Mucosa of descending colon (tissue), 3 donors: ENCODE data around the gene TNNI2. TPM values are rescaled to one million over a fixed set of nuclear protein-coding genes. Genes with fewer than 3 reads are reported as not detected.

Source experiments
- ATAC-seq: fragments of 200-7000 bp; cut with Tn5 transposase; one replicate; pipeline ENCODE4 v1.9.1; 2020; ENCODE audit warnings: mild to moderate bottlenecking, moderate library complexity
- DNase-seq, 3 donors: peaks; one replicate each; pipeline ENCODE4 v3.0.0-alpha.2; 2020
- H3K36me3 ChIP-seq: fragments of 200-600 bp; one replicate; pipeline ENCODE4 v1.8.0; 2021; ENCODE audit warnings: low read depth, mild to moderate bottlenecking
- H3K4me1 ChIP-seq: fragments of 200-600 bp; one replicate; pipeline ENCODE4 v1.8.0; 2021; ENCODE audit warnings: low read depth, mild to moderate bottlenecking
- H3K4me3 ChIP-seq: fragments of 200-600 bp; one replicate; pipeline ENCODE4 v1.8.0; 2021; ENCODE audit warnings: mild to moderate bottlenecking
- H3K9me3 ChIP-seq: fragments of 200-600 bp; one replicate; pipeline ENCODE4 v1.8.0; 2021; ENCODE audit warnings: mild to moderate bottlenecking
- intact Hi-C, 2 donors: fragments of 100-400 bp; cut with DNase I in 1 of 2; cut with micrococcal nuclease in 1 of 2; formaldehyde crosslinking; loops; one replicate each; pipeline versions ENCODE4 v1.11.0 to v1.11.1; 2022; cut with DNase I, micrococcal nuclease
- total RNA-seq, 3 donors: library from RNA; stranded (reverse); fragmentation: NEBNext Ultra II Directional in 2 of 3; extraction: Animal tissue kit (Norgen Biotek cat#: 25700) in 2 of 3; gene quantifications; one replicate each; pipeline versions ENCODE4 v1.2.1 to v1.2.4, GENCODE V29; 2021 to 2023
- TF ChIP-seq, protein P1 (sequence below): fragments of 200-600 bp; IDR thresholded peaks from one replicate; pipeline ENCODE4 v1.8.0; 2022; ENCODE audit warnings: antibody characterized with exemption, mild to moderate bottlenecking
- donor health status: DM: no; HTN: no; CAD: no; lungs with moderate emphysema.
- donor health status: DM: no; HTN: no; CAD: no.
- donor health status: DM: no; HTN: yes; CAD: no.

TNNI2 gene
- total RNA-seq, 3 donors from 2014 or later, result 0.46 TPM; not detected in 2

DNA sequence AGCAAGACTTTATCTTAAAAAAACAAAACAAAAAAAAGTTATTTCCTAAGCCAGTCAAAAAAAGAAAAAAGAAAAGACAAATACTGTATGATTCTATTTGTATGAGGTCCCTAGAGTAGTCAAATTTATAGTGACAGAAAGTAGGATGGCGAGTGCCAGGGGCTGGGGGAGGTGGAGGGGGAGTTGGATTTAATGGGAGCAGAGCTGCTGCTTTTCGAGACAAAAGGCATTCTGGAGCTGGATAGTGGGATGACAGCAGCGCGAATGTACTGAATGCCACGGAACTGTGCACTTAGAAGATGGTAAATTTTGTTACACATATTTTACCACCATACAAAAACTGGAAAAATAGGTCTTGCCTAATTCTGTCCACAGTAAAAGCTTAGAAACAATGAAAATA, 21.8 kb upstream of the TNNI2 start:
- TF ChIP-seq, protein P1, sequence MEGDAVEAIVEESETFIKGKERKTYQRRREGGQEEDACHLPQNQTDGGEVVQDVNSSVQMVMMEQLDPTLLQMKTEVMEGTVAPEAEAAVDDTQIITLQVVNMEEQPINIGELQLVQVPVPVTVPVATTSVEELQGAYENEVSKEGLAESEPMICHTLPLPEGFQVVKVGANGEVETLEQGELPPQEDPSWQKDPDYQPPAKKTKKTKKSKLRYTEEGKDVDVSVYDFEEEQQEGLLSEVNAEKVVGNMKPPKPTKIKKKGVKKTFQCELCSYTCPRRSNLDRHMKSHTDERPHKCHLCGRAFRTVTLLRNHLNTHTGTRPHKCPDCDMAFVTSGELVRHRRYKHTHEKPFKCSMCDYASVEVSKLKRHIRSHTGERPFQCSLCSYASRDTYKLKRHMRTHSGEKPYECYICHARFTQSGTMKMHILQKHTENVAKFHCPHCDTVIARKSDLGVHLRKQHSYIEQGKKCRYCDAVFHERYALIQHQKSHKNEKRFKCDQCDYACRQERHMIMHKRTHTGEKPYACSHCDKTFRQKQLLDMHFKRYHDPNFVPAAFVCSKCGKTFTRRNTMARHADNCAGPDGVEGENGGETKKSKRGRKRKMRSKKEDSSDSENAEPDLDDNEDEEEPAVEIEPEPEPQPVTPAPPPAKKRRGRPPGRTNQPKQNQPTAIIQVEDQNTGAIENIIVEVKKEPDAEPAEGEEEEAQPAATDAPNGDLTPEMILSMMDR, result no peak
- intact Hi-C loops, result no loop called here

DNA sequence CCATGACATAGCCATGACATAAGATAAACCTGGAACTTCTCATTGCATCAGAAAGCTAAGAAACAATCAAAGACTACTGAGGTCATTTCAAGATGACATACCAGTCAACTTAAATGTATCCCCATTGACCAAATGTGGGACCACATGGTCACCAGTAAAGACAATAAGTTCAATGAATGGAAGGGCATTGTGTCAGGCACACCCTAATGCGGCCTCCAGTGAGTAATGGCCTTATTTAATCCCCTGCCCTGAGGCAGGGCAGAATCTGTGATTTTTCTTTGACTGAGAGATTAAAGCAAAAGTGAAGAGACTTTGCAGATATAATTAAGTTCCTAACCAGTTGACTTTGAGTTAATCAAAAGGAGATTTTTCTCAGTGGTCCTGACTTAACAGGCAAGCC, 21.3 kb upstream of the TNNI2 start:
- ATAC-seq (no peak), DNase-seq (no peak)
- TF ChIP-seq, protein P1, result no peak
- H3K4me1 ChIP-seq, result no peaks in the 10 kb centered on the region
- H3K36me3 ChIP-seq, result no peaks in the 10 kb centered on the region
- H3K9me3 ChIP-seq, result peaks cover 3% of the 10 kb centered on the region
- intact Hi-C loops, result no loop called here
- H3K4me3 ChIP-seq, result no peak overlapping the region

More for the DNA sequence above, 21.8 kb upstream of the TNNI2 start:
- Histone ChIP-seq H3K36me3 (no peaks in the 10 kb centered on the region), H3K9me3 (peaks cover 3% of the 10 kb centered on the region), H3K4me3 (no peak overlapping the region), H3K4me1 (no peaks in the 10 kb centered on the region)
- ATAC-seq, result no peak
- DNase-seq, result no peak

DNA sequence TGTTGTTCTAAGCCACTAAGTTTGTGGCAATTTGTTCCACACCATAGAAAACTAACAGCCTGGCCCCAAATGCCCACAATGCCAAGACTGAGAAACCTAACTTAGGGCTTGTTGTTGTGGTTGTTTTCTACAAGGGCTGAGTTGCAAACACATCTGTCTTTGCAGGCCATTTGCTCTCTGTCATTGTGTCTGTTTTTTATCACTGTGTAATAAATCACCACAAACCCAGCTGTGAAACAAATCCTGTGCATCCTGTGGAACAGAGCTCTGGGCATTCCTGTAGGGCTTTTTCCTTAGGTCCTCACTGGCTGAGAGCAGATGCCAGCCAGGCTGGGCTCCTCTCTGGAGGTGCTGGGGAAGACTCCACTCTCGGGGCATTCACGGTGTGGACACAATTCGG, 19.7 kb upstream of the TNNI2 start:
- Histone ChIP-seq H3K36me3 (no peaks in the 10 kb centered on the region), H3K4me3 (no peak overlapping the region), H3K9me3 (peaks cover 3% of the 10 kb centered on the region), H3K4me1 (no peaks in the 10 kb centered on the region)
- TF ChIP-seq, protein P1, result no peak
- ATAC-seq (no peak), DNase-seq (no peak)
- intact Hi-C loops, result no loop called here

DNA sequence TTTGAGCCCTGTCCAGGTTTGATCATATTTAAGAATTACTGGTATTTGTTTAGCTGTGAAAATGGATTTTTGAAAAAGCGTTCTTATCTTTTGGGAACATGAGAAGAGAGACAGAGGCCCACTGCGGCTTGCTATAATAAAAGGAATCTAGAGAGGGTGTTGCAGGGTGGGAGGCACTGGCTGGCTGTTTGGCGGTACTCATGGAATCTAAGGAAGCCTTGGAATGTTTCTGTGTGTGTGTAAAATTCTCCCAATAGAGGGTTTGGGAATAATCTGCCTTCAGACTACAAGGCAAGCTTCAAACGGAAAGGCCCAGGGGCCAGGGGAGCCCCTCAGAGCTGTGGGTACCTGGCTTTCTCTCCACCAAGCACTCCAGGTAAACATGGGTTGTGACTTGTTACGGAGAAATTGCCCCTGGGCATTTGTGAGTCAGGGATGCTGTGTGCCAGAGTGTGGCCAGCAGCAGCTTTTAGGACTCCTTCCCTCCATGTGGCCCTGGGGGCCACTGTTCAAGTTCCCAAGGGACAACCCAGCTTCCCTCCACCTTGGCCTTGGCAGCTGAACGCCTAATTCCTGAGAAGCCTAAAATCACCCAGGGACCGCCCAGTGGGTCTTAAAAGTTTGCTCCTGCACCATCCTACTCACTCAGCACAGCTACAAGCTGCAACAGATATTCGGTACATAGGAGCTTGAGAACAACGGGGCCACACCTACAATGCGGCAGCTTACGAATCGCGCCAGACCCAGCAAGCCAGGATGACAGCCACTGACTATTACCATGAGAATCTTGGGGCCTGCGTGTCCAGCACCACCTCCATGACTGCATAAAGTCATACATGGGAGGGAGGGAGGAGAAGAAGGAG, 18.1 kb upstream of the TNNI2 start:
- ATAC-seq, result no peak

DNA sequence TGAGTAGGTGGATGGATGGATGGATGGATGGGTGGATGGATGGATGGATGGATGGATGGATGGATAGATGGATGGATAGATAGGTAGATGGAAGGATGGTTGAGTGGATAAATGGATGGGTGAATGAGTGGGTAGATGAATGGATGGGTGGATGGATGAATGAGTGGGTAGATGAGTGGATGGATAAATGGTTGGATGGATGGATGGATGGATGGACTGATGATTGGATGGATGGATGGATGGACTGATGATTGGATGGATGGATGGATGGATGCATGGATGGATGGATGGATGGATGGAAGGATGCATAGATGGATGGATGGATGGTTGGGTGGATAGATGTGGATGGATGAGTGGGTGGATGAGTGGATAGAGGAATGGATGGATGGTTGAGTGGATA, 17.2 kb upstream of the TNNI2 start:
- TF ChIP-seq, protein P1, result no peak
- intact Hi-C loops, result no loop called here
- DNase-seq (no peak), ATAC-seq (no peak)
- H3K9me3 ChIP-seq, result peaks cover 3% of the 10 kb centered on the region
- H3K4me3 ChIP-seq, result no peak overlapping the region
- no peaks in the 10 kb centered on the region for H3K4me1 ChIP-seq
- H3K36me3 ChIP-seq, result no peaks in the 10 kb centered on the region

More for the DNA sequence above, 18.1 kb upstream of the TNNI2 start:
- Histone ChIP-seq H3K9me3 (peaks cover 3% of the 10 kb centered on the region), H3K4me3 (no peak overlapping the region), H3K36me3 (no peaks in the 10 kb centered on the region), H3K4me1 (no peaks in the 10 kb centered on the region)
- intact Hi-C loops, result no loop called here
- TF ChIP-seq, protein P1, result no peak
- DNase-seq, result no peak
